Upper lobe of left lung (tissue), 6 donors: ENCODE measurements around the gene MCTP1. TPM values are rescaled to one million over a fixed set of nuclear protein-coding genes. Genes with fewer than 3 reads are reported as not detected.

Source experiments
- ATAC-seq, 2 donors: fragments of 200-7000 bp; cut with Tn5 transposase; one replicate each; pipeline ENCODE4 v1.9.1; 2022; ENCODE audit warnings: mild to moderate bottlenecking in 2 of 2, moderate library complexity in 2 of 2; ENCODE audit not compliant: low FRiP score in 2 of 2
- DNase-seq, 2 donors: peaks; one replicate each; pipeline ENCODE4 v3.0.0-alpha.2; 2019 to 2020
- H3K27ac ChIP-seq, 4 donors: fragments of 200-600 bp; sonication (generic); one replicate each; pipeline ENCODE4 v1.5.1; 2016 to 2019
- H3K27me3 ChIP-seq, 4 donors: fragments of 200-600 bp; sonication (generic); one replicate each; pipeline ENCODE4 v1.5.1; 2017 to 2019
- H3K36me3 ChIP-seq, 4 donors: fragments of 200-600 bp; sonication (generic); one replicate each; pipeline ENCODE4 v1.5.1; 2016 to 2019
- H3K4me1 ChIP-seq, 4 donors: fragments of 200-600 bp; sonication (generic); one replicate each; pipeline ENCODE4 v1.5.1; 2018 to 2019
- H3K4me3 ChIP-seq, 4 donors: fragments of 200-600 bp; sonication (generic); one replicate each; pipeline ENCODE4 v1.5.1; 2017 to 2019; ENCODE audit warnings: mild to moderate bottlenecking in 2 of 4, moderate library complexity in 1 of 4
- H3K9me3 ChIP-seq, 4 donors: fragments of 200-600 bp; sonication (generic); one replicate each; pipeline ENCODE4 v1.5.1; 2018 to 2019
- EP300 ChIP-seq, 4 donors: sonication (generic); formaldehyde crosslinking; IDR thresholded peaks; one replicate each; pipeline ENCODE4 v1.5.1; 2017; ENCODE audit warnings: antibody characterized with exemption in 4 of 4, control low read depth in 2 of 4
- POLR2A ChIP-seq, 4 donors: fragments of 450-650 bp; IDR thresholded peaks; one replicate each; pipeline ENCODE4 v1.5.1; 2016 to 2017; ENCODE audit warnings: antibody characterized with exemption in 4 of 4, mild to moderate bottlenecking in 2 of 4
- POLR2AphosphoS5 ChIP-seq, 2 donors: sonication (generic); formaldehyde crosslinking; IDR thresholded peaks; one replicate each; pipeline ENCODE4 v1.5.1; 2017; ENCODE audit warnings: antibody characterized with exemption in 2 of 2
- WGBS, 2 donors: methylation state at CpG; one replicate each; pipeline ENCODE4 v1.1.5; 2017 to 2018; 5-methylcytosine and 5-hydroxymethylcytosine counted together
- total RNA-seq, 6 donors: library from RNA; depleted of rRNA in 4 of 6; stranded (reverse); fragments of >200 nt in 4 of 6; gene quantifications; one replicate each; pipeline versions ENCODE4 v1.1.0 to v1.2.1, GENCODE V29; 2016 to 2021
- TF ChIP-seq, protein P1 (sequence below), 6 experiments: fragments of 450-650 bp in 4 of 6; fragments of 200-600 bp in 2 of 6; sonication (generic) in 2 of 6; IDR thresholded peaks; one replicate each; pipeline ENCODE4 v1.5.1; 2016 to 2019; ENCODE audit warnings: antibody characterized with exemption in 6 of 6
- donor health status: DM: no; HTN: no; CAD: no; lungs with moderate emphysema.
- donor health status: DM: no; HTN: yes; CAD: no; lungs with severe emphysema.

Gene MCTP1
- total RNA-seq, 6 donors from 2014 or later = 30.4 to 43.8 (median 38.3) TPM

DNA sequence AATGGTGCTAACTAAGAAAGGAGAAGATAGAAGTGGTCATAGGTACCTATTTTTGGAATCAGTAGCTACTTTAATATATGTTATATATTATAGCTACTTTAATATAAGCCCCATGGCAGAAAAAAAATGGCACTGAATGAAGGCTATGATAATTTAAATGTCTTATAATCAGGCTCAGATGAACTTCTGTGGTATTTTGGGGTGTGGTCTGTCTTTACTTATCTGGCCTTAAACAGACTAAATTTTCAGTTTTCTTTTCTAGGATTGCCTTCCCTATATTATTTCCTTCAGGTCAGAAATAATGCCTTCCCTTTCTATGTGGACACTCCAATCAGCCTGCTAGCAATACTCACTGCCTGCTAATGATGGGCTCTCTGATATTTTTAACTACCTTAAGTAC, 374.2 kb downstream of the MCTP1 start:
- Histone ChIP-seq H3K9me3 (no peaks in the 10 kb centered on the region), H3K4me1 (no peaks in the 10 kb centered on the region), H3K36me3 (peaks cover 0 to 6% (median 2%) of the 10 kb centered on the region in 4 donors), H3K27me3 (no peaks in the 10 kb centered on the region), H3K27ac (no peak overlapping the region), H3K4me3 (no peak overlapping the region)
- ATAC-seq = no peak
- DNase-seq = no peak
- no peak for TF ChIP-seq EP300 (IDR thresholded peaks at IDR 0.05)
- TF ChIP-seq, protein P1, sequence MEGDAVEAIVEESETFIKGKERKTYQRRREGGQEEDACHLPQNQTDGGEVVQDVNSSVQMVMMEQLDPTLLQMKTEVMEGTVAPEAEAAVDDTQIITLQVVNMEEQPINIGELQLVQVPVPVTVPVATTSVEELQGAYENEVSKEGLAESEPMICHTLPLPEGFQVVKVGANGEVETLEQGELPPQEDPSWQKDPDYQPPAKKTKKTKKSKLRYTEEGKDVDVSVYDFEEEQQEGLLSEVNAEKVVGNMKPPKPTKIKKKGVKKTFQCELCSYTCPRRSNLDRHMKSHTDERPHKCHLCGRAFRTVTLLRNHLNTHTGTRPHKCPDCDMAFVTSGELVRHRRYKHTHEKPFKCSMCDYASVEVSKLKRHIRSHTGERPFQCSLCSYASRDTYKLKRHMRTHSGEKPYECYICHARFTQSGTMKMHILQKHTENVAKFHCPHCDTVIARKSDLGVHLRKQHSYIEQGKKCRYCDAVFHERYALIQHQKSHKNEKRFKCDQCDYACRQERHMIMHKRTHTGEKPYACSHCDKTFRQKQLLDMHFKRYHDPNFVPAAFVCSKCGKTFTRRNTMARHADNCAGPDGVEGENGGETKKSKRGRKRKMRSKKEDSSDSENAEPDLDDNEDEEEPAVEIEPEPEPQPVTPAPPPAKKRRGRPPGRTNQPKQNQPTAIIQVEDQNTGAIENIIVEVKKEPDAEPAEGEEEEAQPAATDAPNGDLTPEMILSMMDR (IDR thresholded peaks at IDR 0.05) = no peak
- TF ChIP-seq POLR2AphosphoS5 (IDR thresholded peaks at IDR 0.05) = no peak
- TF ChIP-seq POLR2A (IDR thresholded peaks at IDR 0.05) = no peak

DNA sequence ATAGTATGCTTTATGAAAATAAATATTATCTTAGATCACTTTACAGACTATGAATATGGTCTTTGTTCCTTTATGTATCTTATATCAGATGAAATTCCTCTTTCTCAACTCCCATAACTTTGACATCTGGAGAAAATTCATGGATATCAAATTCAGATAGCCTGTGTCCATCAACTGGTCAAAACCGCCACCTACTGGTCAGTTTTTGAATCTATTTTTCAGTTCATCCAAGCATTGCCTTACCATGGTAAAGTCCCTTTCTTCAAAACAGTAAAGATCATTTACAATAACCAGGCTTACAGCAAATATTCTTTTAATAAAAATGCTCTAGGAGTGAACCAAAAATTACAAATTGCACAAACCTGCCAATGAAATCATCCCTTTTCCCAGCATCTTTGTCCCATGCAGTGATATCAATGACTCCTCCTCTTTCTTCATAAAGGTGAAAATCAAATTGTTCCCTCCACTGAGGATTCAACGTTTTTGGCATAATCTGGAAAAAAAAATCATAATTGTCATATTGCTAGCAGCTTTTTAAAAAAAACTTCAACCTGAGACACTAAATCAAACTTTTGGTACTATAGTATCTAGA, 375.9 kb downstream of the MCTP1 start:
- DNase-seq (no peak), ATAC-seq (peak in 1 of 2 donors; percentile 64)
- H3K27ac ChIP-seq = no peak overlapping the region
- H3K4me3 ChIP-seq = no peak overlapping the region
- WGBS, 2 donors = 48 to 64% methylated on average over 2 of the region's 2 CpGs
- H3K4me1 ChIP-seq = no peaks in the 10 kb centered on the region
- H3K36me3 ChIP-seq = peaks cover 0 to 17% (median 4%) of the 10 kb centered on the region in 4 donors
- H3K9me3 ChIP-seq = no peaks in the 10 kb centered on the region
- no peaks in the 10 kb centered on the region for H3K27me3 ChIP-seq
- TF ChIP-seq, protein P1 (IDR thresholded peaks at IDR 0.05) = peak in 5 of 6 experiments; percentile 30 to 48 (median 42)
- TF ChIP-seq POLR2AphosphoS5 (IDR thresholded peaks at IDR 0.05) = no peak

DNA sequence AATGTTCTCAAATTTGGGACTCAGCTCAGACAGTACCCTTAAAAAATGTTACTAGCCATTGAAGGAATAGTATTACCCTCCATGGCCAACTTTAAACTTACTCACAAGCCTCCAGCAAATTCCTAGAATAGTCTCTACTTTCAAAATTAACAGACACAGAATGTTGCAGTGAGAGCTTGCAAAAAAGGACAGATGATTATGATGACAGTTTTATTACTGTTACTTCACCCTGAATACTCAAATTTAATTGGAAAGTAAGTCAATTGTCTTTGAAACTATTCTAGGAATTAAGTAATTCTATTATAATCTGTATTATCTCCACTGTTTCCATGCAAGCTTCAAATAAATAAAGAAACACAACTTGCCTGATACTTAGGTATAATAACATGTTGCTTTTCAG, 378.1 kb downstream of the MCTP1 start:
- H3K4me3 ChIP-seq = no peak overlapping the region
- ATAC-seq (no peak), DNase-seq (no peak)
- H3K4me1 ChIP-seq = no peaks in the 10 kb centered on the region
- H3K36me3 ChIP-seq = peaks cover 0 to 17% (median 4%) of the 10 kb centered on the region in 4 donors
- no peaks in the 10 kb centered on the region for H3K27me3 ChIP-seq
- no peaks in the 10 kb centered on the region for H3K9me3 ChIP-seq
- no peak for TF ChIP-seq EP300 (IDR thresholded peaks at IDR 0.05)
- TF ChIP-seq, protein P1 (IDR thresholded peaks at IDR 0.05) = no peak
- TF ChIP-seq POLR2A (IDR thresholded peaks at IDR 0.05) = no peak
- no peak for TF ChIP-seq POLR2AphosphoS5 (IDR thresholded peaks at IDR 0.05)
- H3K27ac ChIP-seq = no peak overlapping the region

DNA sequence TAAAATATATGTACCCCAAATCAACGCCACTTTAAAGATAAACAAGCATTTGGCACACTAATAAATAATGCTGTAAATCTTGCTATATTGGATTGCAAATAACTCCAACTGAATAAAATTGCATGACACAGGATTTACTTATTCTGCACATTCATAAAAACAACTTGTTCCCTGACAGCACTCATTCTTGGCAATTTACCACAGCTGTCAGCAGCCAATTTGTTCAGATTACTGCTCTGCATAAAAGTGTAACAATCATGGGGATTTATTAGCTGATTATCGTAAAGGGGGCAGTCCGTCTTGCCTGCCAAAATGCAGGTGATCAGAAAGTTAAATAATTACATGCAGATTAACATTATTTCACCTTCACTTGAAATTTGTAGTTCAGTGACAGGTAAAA, 381.2 kb downstream of the MCTP1 start:
- Histone ChIP-seq H3K27ac (no peak overlapping the region), H3K9me3 (no peaks in the 10 kb centered on the region), H3K4me3 (no peak overlapping the region), H3K36me3 (peaks cover 0 to 17% (median 4%) of the 10 kb centered on the region in 4 donors), H3K4me1 (no peaks in the 10 kb centered on the region), H3K27me3 (no peaks in the 10 kb centered on the region)
- ATAC-seq (no peak), DNase-seq (no peak)
- no peak for TF ChIP-seq POLR2AphosphoS5 (IDR thresholded peaks at IDR 0.05)
- no peak for TF ChIP-seq POLR2A (IDR thresholded peaks at IDR 0.05)
- TF ChIP-seq, protein P1 (IDR thresholded peaks at IDR 0.05) = no peak
- no peak for TF ChIP-seq EP300 (IDR thresholded peaks at IDR 0.05)
- 68 to 72% methylated on average over 3 of the region's 3 CpGs for WGBS, 2 donors
